Activated B cell treated with CpG ODN at 0.5 μM for 24 hours (primary cell): ENCODE data around the gene ABHD17C. TPM values are rescaled to one million over a fixed set of nuclear protein-coding genes. Genes with fewer than 3 reads are reported as not detected.

ENCODE experiments used
- ATAC-seq: fragments of 200-7000 bp; cut with Tn5 transposase; one replicate; pipeline ENCODE4 v1.10.0; 2021; ENCODE audit warnings: low read depth, mild to moderate bottlenecking, moderate library complexity
- CTCF ChIA-PET: fragments of 350-600 bp; sonication (Branson Sonifier 250); formaldehyde crosslinking; loops from one replicate; lab custom pipeline; 2021; ENCODE audit warnings: antibody characterized with exemption; lab: Charles Lee
- POLR2A ChIA-PET: fragments of 350-600 bp; sonication (Branson Sonifier 250); formaldehyde crosslinking; loops from one replicate; lab custom pipeline; 2021; ENCODE audit warnings: antibody characterized with exemption; lab: Charles Lee
- DNase-seq: peaks from one replicate; pipeline ENCODE4 v3.0.0; 2022
- H3K27ac Mint-ChIP-seq: one replicate; pipeline ENCODE4 v1.8.0; 2020; ENCODE audit warnings: mixed read lengths
- H3K27me3 Mint-ChIP-seq: one replicate; pipeline ENCODE4 v1.8.0; 2021; ENCODE audit warnings: mixed read lengths
- H3K36me3 Mint-ChIP-seq: one replicate; pipeline ENCODE4 v1.8.0; 2021; ENCODE audit warnings: low read depth, mixed read lengths
- H3K4me1 Mint-ChIP-seq: one replicate; pipeline ENCODE4 v1.8.0; 2021; ENCODE audit warnings: mixed read lengths
- H3K4me3 Mint-ChIP-seq: one replicate; pipeline ENCODE4 v1.8.0; 2020; ENCODE audit warnings: mild to moderate bottlenecking, mixed read lengths
- H3K9me3 Mint-ChIP-seq: one replicate; pipeline ENCODE4 v1.8.0; 2020; ENCODE audit warnings: mixed read lengths
- intact Hi-C: fragments of 100-400 bp; cut with micrococcal nuclease; formaldehyde crosslinking; loops from one replicate; pipeline ENCODE4 v1.15.1; 2024
- total RNA-seq: library from RNA; stranded (reverse); gene quantifications from 2 replicates; pipeline ENCODE4 v1.2.3, GENCODE V29; 2022
- TF ChIP-seq, protein P1 (sequence below): fragments of 200-600 bp; IDR thresholded peaks from one replicate; pipeline ENCODE4 v1.8.0; 2022; ENCODE audit warnings: antibody characterized with exemption, mild to moderate bottlenecking

ABHD17C gene
- total RNA-seq, 1 donor from 2014 or later = 2.4 TPM

- Mint-ChIP-seq H3K4me3 (no peak overlapping the region), H3K9me3 (no peaks in the 10 kb centered on the region), H3K4me1 (no peaks in the 10 kb centered on the region), H3K27me3 (peaks cover 4% of the 10 kb centered on the region), H3K36me3 (no peaks in the 10 kb centered on the region), H3K27ac (no peak overlapping the region)
- DNase-seq = no peak
- TF ChIP-seq, protein P1, sequence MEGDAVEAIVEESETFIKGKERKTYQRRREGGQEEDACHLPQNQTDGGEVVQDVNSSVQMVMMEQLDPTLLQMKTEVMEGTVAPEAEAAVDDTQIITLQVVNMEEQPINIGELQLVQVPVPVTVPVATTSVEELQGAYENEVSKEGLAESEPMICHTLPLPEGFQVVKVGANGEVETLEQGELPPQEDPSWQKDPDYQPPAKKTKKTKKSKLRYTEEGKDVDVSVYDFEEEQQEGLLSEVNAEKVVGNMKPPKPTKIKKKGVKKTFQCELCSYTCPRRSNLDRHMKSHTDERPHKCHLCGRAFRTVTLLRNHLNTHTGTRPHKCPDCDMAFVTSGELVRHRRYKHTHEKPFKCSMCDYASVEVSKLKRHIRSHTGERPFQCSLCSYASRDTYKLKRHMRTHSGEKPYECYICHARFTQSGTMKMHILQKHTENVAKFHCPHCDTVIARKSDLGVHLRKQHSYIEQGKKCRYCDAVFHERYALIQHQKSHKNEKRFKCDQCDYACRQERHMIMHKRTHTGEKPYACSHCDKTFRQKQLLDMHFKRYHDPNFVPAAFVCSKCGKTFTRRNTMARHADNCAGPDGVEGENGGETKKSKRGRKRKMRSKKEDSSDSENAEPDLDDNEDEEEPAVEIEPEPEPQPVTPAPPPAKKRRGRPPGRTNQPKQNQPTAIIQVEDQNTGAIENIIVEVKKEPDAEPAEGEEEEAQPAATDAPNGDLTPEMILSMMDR = no peak
- ChIA-PET POLR2A (no interaction called here), CTCF (no interaction called here)
- ATAC-seq = no peak
- intact Hi-C loops = no loop called here
Observed at GRCh38 chr15:80668546-80669236, 26.4 kb upstream of the ABHD17C start.

DNA sequence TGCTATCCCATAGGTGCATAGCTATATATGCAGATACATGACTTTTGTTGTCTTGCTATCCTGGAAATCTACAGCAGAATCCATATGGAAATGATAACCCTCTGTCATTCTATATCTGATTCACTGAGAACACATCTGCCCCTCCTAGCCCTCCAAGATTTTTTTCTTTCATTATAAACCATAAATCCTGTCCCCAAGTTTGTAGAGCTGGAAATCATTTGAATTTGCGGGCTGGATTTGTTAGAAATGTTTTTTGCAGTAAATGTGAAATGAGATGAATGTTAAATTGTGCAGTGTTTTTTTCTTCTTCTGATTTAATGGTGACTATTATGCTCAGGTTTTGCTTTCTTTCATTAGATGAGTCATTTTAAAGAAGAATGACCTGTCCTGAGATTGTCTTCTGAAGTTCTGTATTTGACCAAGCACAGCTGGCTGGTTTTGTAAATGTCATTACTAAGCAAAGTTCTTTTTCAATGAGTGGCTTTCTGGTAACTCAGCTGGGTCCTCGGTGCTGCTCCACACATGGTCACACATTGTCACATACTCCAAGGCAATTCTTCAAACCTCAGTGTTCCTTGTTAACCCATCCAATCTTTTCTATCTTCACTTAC lies 25.3 kb upstream of the ABHD17C start:
- H3K9me3 Mint-ChIP-seq = no peaks in the 10 kb centered on the region
- intact Hi-C loops = no loop called here
- H3K4me3 Mint-ChIP-seq = no peak overlapping the region

GRCh38 chr15:80673561-80674244 lies 21.4 kb upstream of the ABHD17C start:
- POLR2A ChIA-PET = no interaction called here
- CTCF ChIA-PET = no interaction called here

More for the DNA sequence above, 25.3 kb upstream of the ABHD17C start:
- H3K36me3 Mint-ChIP-seq = no peaks in the 10 kb centered on the region
- DNase-seq (no peak), ATAC-seq (no peak)
- CTCF ChIA-PET = no interaction called here
- POLR2A ChIA-PET = no interaction called here
- H3K4me1 Mint-ChIP-seq = no peaks in the 10 kb centered on the region
- TF ChIP-seq, protein P1 = no peak
- H3K27ac Mint-ChIP-seq = no peak overlapping the region
- peaks cover 2% of the 10 kb centered on the region for H3K27me3 Mint-ChIP-seq

GRCh38 chr15:80674245-80674614 lies 20.9 kb upstream of the ABHD17C start:
- TF ChIP-seq, protein P1 = no peak
- ChIA-PET POLR2A (no interaction called here), CTCF (no interaction called here)
- no peaks in the 10 kb centered on the region for H3K36me3 Mint-ChIP-seq
- H3K27me3 Mint-ChIP-seq = peaks cover 13% of the 10 kb centered on the region
- H3K27ac Mint-ChIP-seq = no peak overlapping the region
- no peaks in the 10 kb centered on the region for H3K9me3 Mint-ChIP-seq
- H3K4me3 Mint-ChIP-seq = no peak overlapping the region
- ATAC-seq (no peak), DNase-seq (no peak)
- no peaks in the 10 kb centered on the region for H3K4me1 Mint-ChIP-seq
- intact Hi-C loops = no loop called here

More at GRCh38 chr15:80673561-80674244, 21.4 kb upstream of the ABHD17C start:
- intact Hi-C loops = no loop called here
- no peak overlapping the region for H3K27ac Mint-ChIP-seq
- no peaks in the 10 kb centered on the region for H3K36me3 Mint-ChIP-seq
- no peaks in the 10 kb centered on the region for H3K9me3 Mint-ChIP-seq
- H3K4me1 Mint-ChIP-seq = no peaks in the 10 kb centered on the region
- ATAC-seq = no peak
- no peak overlapping the region for H3K4me3 Mint-ChIP-seq
- TF ChIP-seq, protein P1 = no peak
- H3K27me3 Mint-ChIP-seq = peaks cover 13% of the 10 kb centered on the region
- no peak for DNase-seq

GRCh38 chr15:80677041-80677440 lies 18.1 kb upstream of the ABHD17C start:
- intact Hi-C loops = no loop called here
- TF ChIP-seq, protein P1 = no peak
- H3K27me3 Mint-ChIP-seq = peaks cover 20% of the 10 kb centered on the region
- no peak overlapping the region for H3K4me3 Mint-ChIP-seq
- no peaks in the 10 kb centered on the region for H3K9me3 Mint-ChIP-seq
- no peak for ATAC-seq
- H3K36me3 Mint-ChIP-seq = no peaks in the 10 kb centered on the region
- H3K4me1 Mint-ChIP-seq = no peaks in the 10 kb centered on the region
- no peak for DNase-seq
- no peak overlapping the region for H3K27ac Mint-ChIP-seq
- ChIA-PET POLR2A (no interaction called here), CTCF (no interaction called here)
